KBM-7 (cell line): ENCODE data around the gene MACO1.

ENCODE experiments used
- DNase-seq: peaks from one replicate; pipeline ENCODE4 v3.0.0-alpha.2; 2015
- in situ Hi-C: fragments of 300-500 bp; cut with MboI; formaldehyde crosslinking; loops from 2 replicates; pipeline ENCODE4 v1.14.3; 2020; ENCODE audit warnings: low sequenced_read_pairs, low pct_unique_long_range_greater_than_20kb, mixed read lengths

Gene MACO1

GRCh38 chr1:25533775-25534409, 103.2 kb downstream of the MACO1 start:
- no peak for DNase-seq
- in situ Hi-C loops, result no loop called here

- in situ Hi-C loops, result no loop called here
- no peak for DNase-seq
These were observed 103.7 kb downstream of the MACO1 start for GRCh38 chr1:25534410-25534788.

GRCh38 chr1:25536124-25536523, 105.4 kb downstream of the MACO1 start:
- in situ Hi-C loops, result no loop called here
- no peak for DNase-seq

GRCh38 chr1:25537153-25537831, 106.6 kb downstream of the MACO1 start:
- in situ Hi-C loops, result no loop called here
- DNase-seq, result no peak

GRCh38 chr1:25538191-25538767, 107.6 kb downstream of the MACO1 start:
- no peak for DNase-seq
- in situ Hi-C loops, result no loop called here

GRCh38 chr1:25540750-25541342, 110.1 kb downstream of the MACO1 start:
- DNase-seq, result no peak
- in situ Hi-C loops, result no loop called here

- in situ Hi-C loops, result no loop called here
- no peak for DNase-seq
These were observed 110.7 kb downstream of the MACO1 start for GRCh38 chr1:25541425-25541824.

GRCh38 chr1:25541889-25542658, 111.4 kb downstream of the MACO1 start:
- in situ Hi-C loops, result no loop called here
- no peak for DNase-seq

- in situ Hi-C loops, result no loop called here
- DNase-seq, result no peak
These were observed 112.3 kb downstream of the MACO1 start for GRCh38 chr1:25543005-25543424.

GRCh38 chr1:25543425-25544242, 112.9 kb downstream of the MACO1 start, which contains the start of gene LDLRAP1:
Gene LDLRAP1, plus strand, starts transcription at chr1:25543606. Its CDS starts 93 bp downstream, at chr1:25543699.
- DNase-seq, result peak; percentile 55
- in situ Hi-C loops, result no loop called here

GRCh38 chr1:25544243-25544764, 113.6 kb downstream of the MACO1 start:
- DNase-seq, result no peak
- in situ Hi-C loops, result no loop called here

- in situ Hi-C loops, result no loop called here
- no peak for DNase-seq
These were observed 114.1 kb downstream of the MACO1 start for GRCh38 chr1:25544819-25545218.

- in situ Hi-C loops, result no loop called here
- DNase-seq, result no peak
These were observed 115.1 kb downstream of the MACO1 start for GRCh38 chr1:25545767-25546166.

GRCh38 chr1:25546193-25546592, 115.5 kb downstream of the MACO1 start:
- in situ Hi-C loops, result no loop called here
- DNase-seq, result no peak

GRCh38 chr1:25548601-25549000, 117.9 kb downstream of the MACO1 start:
- no peak for DNase-seq
- in situ Hi-C loops, result no loop called here

GRCh38 chr1:25549273-25550154, 118.8 kb downstream of the MACO1 start:
- in situ Hi-C loops, result no loop called here
- DNase-seq, result peak; percentile 96
